Ovary (tissue), 3 donors: ENCODE results near the gene DQX1.

Experiments used
- EP300 ChIP-seq: sonication (generic); formaldehyde crosslinking; IDR thresholded peaks from one replicate; pipeline ENCODE4 v1.6.1; 2017; ENCODE audit warnings: antibody characterized with exemption
- POLR2A ChIP-seq: fragments of 450-650 bp; IDR thresholded peaks from one replicate; pipeline ENCODE4 v1.6.1; 2017; ENCODE audit warnings: antibody characterized with exemption, mild to moderate bottlenecking, moderate library complexity
- TF ChIP-seq, protein P1 (sequence below), 3 donors: fragments of 450-650 bp in 2 of 3; fragments of 200-600 bp in 1 of 3; IDR thresholded peaks; one replicate each; pipeline versions ENCODE4 v1.5.1 to v1.8.0; 2016 to 2022; ENCODE audit warnings: antibody characterized with exemption in 3 of 3, mild to moderate bottlenecking in 1 of 3
- donor health status: DM: no; HTN: no; CAD: no.

DNA sequence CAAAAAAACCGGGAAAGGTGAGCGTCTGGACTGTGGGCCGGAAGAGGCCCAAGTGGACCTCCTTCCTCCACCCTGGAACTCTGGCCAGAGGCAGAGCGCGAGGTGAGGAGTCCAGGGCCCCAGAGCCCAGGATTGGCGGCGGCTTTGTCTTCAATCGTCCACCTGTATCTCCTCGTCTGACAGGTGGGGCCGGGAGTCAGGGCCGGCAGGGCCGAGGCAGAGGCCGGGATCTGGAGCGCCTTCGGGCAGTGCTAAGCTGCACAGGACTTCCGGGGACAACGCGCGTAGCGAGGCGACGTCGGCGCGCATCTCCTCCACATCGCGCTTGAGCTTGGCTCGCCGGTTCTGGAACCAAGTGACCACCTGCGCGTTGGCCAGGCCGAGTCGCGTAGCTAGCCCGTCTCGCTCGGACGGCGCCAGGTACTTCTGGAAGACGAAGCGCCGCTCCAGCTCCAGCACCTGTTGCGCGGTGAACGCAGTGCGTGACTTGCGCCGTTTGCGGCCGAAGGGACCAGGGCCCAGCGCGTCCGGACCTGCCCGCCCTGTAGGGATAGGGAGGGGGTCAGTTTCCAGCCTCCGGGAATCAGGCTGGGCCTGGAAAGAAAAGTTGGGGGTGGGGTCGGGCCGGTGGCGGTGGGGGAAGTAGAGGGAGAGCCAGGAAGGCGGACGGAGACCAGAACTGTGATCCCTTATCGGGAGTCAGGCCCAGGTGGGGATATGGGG, 28.1 kb downstream of the DQX1 start:
- no peak for TF ChIP-seq POLR2A
- TF ChIP-seq, protein P1, sequence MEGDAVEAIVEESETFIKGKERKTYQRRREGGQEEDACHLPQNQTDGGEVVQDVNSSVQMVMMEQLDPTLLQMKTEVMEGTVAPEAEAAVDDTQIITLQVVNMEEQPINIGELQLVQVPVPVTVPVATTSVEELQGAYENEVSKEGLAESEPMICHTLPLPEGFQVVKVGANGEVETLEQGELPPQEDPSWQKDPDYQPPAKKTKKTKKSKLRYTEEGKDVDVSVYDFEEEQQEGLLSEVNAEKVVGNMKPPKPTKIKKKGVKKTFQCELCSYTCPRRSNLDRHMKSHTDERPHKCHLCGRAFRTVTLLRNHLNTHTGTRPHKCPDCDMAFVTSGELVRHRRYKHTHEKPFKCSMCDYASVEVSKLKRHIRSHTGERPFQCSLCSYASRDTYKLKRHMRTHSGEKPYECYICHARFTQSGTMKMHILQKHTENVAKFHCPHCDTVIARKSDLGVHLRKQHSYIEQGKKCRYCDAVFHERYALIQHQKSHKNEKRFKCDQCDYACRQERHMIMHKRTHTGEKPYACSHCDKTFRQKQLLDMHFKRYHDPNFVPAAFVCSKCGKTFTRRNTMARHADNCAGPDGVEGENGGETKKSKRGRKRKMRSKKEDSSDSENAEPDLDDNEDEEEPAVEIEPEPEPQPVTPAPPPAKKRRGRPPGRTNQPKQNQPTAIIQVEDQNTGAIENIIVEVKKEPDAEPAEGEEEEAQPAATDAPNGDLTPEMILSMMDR (IDR thresholded peaks at IDR 0.05), result no peak
- TF ChIP-seq EP300, result no peak
